GM21529 (cell line): ENCODE data around the gene BEND2.
"Not testable (repeated sequence)": the region's sequence is repeated elsewhere in the genome, so short reads cannot be mapped to it uniquely, and the experiment has no call there.

Experiments
- ATAC-seq: cut with Tn5 transposase; IDR thresholded peaks from one replicate; pipeline ENCODE4 v1.9.1; 2021; ENCODE audit not compliant: unreplicated experiment

BEND2 gene

GRCh38 chrX:18220786-18221185 lies at the start of gene BEND2:
TSS of gene BEND2 (minus strand) at chrX:18220886. CDS start at chrX:18220750, 136 bp downstream.
- ATAC-seq, result no peak

GRCh38 chrX:18255059-18255458 lies 34.4 kb upstream of the BEND2 start:
- ATAC-seq, result no peak

- ATAC-seq, result no peak
These were observed 32.1 kb upstream of the BEND2 start for GRCh38 chrX:18252644-18253359.

GRCh38 chrX:18229646-18230045 lies 9.0 kb upstream of the BEND2 start:
- ATAC-seq, result not testable (repeated sequence)

- no peak for ATAC-seq
These were observed 7.4 kb upstream of the BEND2 start for GRCh38 chrX:18228069-18228468.

- no peak for ATAC-seq
These were observed 6.8 kb upstream of the BEND2 start for GRCh38 chrX:18227458-18227857.

- no peak for ATAC-seq
These were observed 10.2 kb downstream of the BEND2 start for GRCh38 chrX:18210470-18210869.

GRCh38 chrX:18206657-18207056 lies 14.0 kb downstream of the BEND2 start:
- no peak for ATAC-seq

GRCh38 chrX:18203631-18204030 lies 17.1 kb downstream of the BEND2 start:
- ATAC-seq, result no peak

GRCh38 chrX:18194688-18195087 lies 26.0 kb downstream of the BEND2 start:
- no peak for ATAC-seq

GRCh38 chrX:18179446-18179845 lies 41.2 kb downstream of the BEND2 start:
- no peak for ATAC-seq

- no peak for ATAC-seq
These were observed 45.7 kb downstream of the BEND2 start for GRCh38 chrX:18174971-18175370.

GRCh38 chrX:18174209-18174608 lies 46.5 kb downstream of the BEND2 start:
- no peak for ATAC-seq

- ATAC-seq, result no peak
These were observed 47.0 kb downstream of the BEND2 start for GRCh38 chrX:18173494-18174180.

GRCh38 chrX:18172970-18173369 lies 47.7 kb downstream of the BEND2 start:
- no peak for ATAC-seq

- ATAC-seq, result no peak
These were observed 49.8 kb downstream of the BEND2 start for GRCh38 chrX:18170910-18171309.

GRCh38 chrX:18166068-18166467 lies 54.6 kb downstream of the BEND2 start:
- no peak for ATAC-seq

- ATAC-seq, result no peak
These were observed 60.3 kb downstream of the BEND2 start for GRCh38 chrX:18160369-18160768.

- no peak for ATAC-seq
These were observed 61.7 kb downstream of the BEND2 start for GRCh38 chrX:18158963-18159362.

GRCh38 chrX:18151649-18152048 lies 69.0 kb downstream of the BEND2 start:
- no peak for ATAC-seq

GRCh38 chrX:18151157-18151556 lies 69.5 kb downstream of the BEND2 start:
- no peak for ATAC-seq

- no peak for ATAC-seq
These were observed 71.2 kb downstream of the BEND2 start for GRCh38 chrX:18149454-18149853.

- no peak for ATAC-seq
These were observed 73.7 kb downstream of the BEND2 start for GRCh38 chrX:18146954-18147353.
